Left renal pelvis (tissue), 4 donors: Measurements from ENCODE around the gene GLDN. TPM values are rescaled to one million over a fixed set of nuclear protein-coding genes. Genes with fewer than 3 reads are reported as not detected.
A peak's percentile ranks its signal among the peaks of the same experiment; 100 is the strongest.
"Not testable (repeated sequence)": the region's sequence is repeated elsewhere in the genome, so short reads cannot be mapped to it uniquely, and the experiment has no call there.

Source experiments
- DNase-seq, 4 donors: peaks; one replicate each; pipeline ENCODE4 v3.0.0-alpha.2; 2013; ENCODE audit warnings: low read depth in 4 of 4, low spot score in 3 of 4
- polyA plus RNA-seq, 4 donors: library from polyadenylated mRNA; unstranded; fragments of 120-200 nt; gene quantifications; one replicate each; pipeline ENCODE4 v1.2.1, GENCODE V29; 2013; ENCODE audit not compliant: insufficient read length in 4 of 4

The GLDN gene
- polyA plus RNA-seq, 4 donors = 0.14 to 0.52 (median 0.26) TPM

- DNase-seq = no peak
Measured at GRCh38 chr15:51386029-51386428, 44.6 kb downstream of the GLDN start.

GRCh38 chr15:51386486-51386885, 45.0 kb downstream of the GLDN start:
- DNase-seq = no peak

GRCh38 chr15:51386960-51387698, 45.7 kb downstream of the GLDN start:
- no peak for DNase-seq

- DNase-seq = no peak
Measured at GRCh38 chr15:51387699-51388041, 46.2 kb downstream of the GLDN start.

GRCh38 chr15:51388726-51389125, 47.3 kb downstream of the GLDN start:
- DNase-seq = no peak

GRCh38 chr15:51390241-51390965, 48.9 kb downstream of the GLDN start:
- DNase-seq = no peak

GRCh38 chr15:51390966-51391422, 49.5 kb downstream of the GLDN start:
- no peak for DNase-seq

- DNase-seq = no peak
Measured at GRCh38 chr15:51396921-51397320, 55.5 kb downstream of the GLDN start.

GRCh38 chr15:51398626-51399025, 57.2 kb downstream of the GLDN start:
- DNase-seq = no peak

- DNase-seq = no peak
Measured at GRCh38 chr15:51401051-51401780, 59.8 kb downstream of the GLDN start.

- no peak for DNase-seq
Measured at GRCh38 chr15:51401872-51402517, 60.5 kb downstream of the GLDN start.

GRCh38 chr15:51403072-51403878, 61.8 kb downstream of the GLDN start:
- peak in 1 of 4 donors; percentile 40 for DNase-seq

GRCh38 chr15:51403946-51404695, 62.7 kb downstream of the GLDN start:
- DNase-seq = no peak

- DNase-seq = no peak
Measured at GRCh38 chr15:51405693-51406523, 64.5 kb downstream of the GLDN start.

GRCh38 chr15:51414256-51414860, 72.9 kb downstream of the GLDN start:
- no peak for DNase-seq

GRCh38 chr15:51416129-51416528, 74.7 kb downstream of the GLDN start:
- no peak for DNase-seq

- DNase-seq = not testable (repeated sequence)
Measured at GRCh38 chr15:51423040-51423439, 81.6 kb downstream of the GLDN start.

GRCh38 chr15:51424780-51425179, 83.3 kb downstream of the GLDN start:
- DNase-seq = no peak
